Ishikawa (cell line): Measurements from ENCODE around the gene SH3BP4.

Experiments
- CEBPB ChIP-seq: IDR thresholded peaks from 2 replicates; pipeline ENCODE4 v1.6.1; 2012
- CREB1 ChIP-seq: IDR thresholded peaks from 2 replicates; pipeline ENCODE4 v1.6.1; 2012; ENCODE audit warnings: low read depth
- EGR1 ChIP-seq: IDR thresholded peaks from 2 replicates; pipeline ENCODE4 v1.6.1; 2012
- EP300 ChIP-seq: IDR thresholded peaks from 2 replicates; pipeline ENCODE4 v1.6.1; 2012; ENCODE audit warnings: borderline replicate concordance
- FOXM1 ChIP-seq: IDR thresholded peaks from 2 replicates; pipeline ENCODE4 v1.6.1; 2012; ENCODE audit warnings: low read depth, borderline replicate concordance
- MAX ChIP-seq: IDR thresholded peaks from 2 replicates; pipeline ENCODE4 v1.6.1; 2012
- NFIC ChIP-seq: IDR thresholded peaks from 2 replicates; pipeline ENCODE4 v1.6.1; 2012
- RAD21 ChIP-seq: IDR thresholded peaks from 2 replicates; pipeline ENCODE4 v1.6.1; 2012; ENCODE audit warnings: low read depth
- REST ChIP-seq: IDR thresholded peaks from 2 replicates; pipeline ENCODE4 v1.6.1; 2012; ENCODE audit warnings: low read depth, mild to moderate bottlenecking
- TAF1 ChIP-seq: IDR thresholded peaks from 2 replicates; pipeline ENCODE4 v1.6.1; 2012; ENCODE audit warnings: low read depth, mild to moderate bottlenecking
- TCF12 ChIP-seq: IDR thresholded peaks from 2 replicates; pipeline ENCODE4 v1.6.1; 2012; ENCODE audit warnings: low read depth
- TEAD4 ChIP-seq: IDR thresholded peaks from 2 replicates; pipeline ENCODE4 v1.6.1; 2012
- USF1 ChIP-seq: IDR thresholded peaks from 2 replicates; pipeline ENCODE4 v1.6.1; 2012
- YY1 ChIP-seq: IDR thresholded peaks from 2 replicates; pipeline ENCODE4 v1.6.1; 2012; ENCODE audit warnings: low read depth
- ZBTB7A ChIP-seq: IDR thresholded peaks from 2 replicates; pipeline ENCODE4 v1.6.1; 2012; ENCODE audit warnings: low read depth

The SH3BP4 gene

GRCh38 chr2:235061656-235062055 lies 109.8 kb downstream of the SH3BP4 start:
- TF ChIP-seq YY1 (no peak), CREB1 (no peak), ZBTB7A (no peak), CEBPB (no peak), TCF12 (no peak), NFIC (no peak), REST (no peak), RAD21 (no peak), TAF1 (no peak), EGR1 (no peak), EP300 (no peak), MAX (no peak), TEAD4 (no peak), USF1 (no peak), FOXM1 (no peak)

GRCh38 chr2:235063471-235063961 lies 111.7 kb downstream of the SH3BP4 start:
- TF ChIP-seq EGR1 (no peak), TCF12 (no peak), USF1 (no peak), CEBPB (no peak), EP300 (no peak), RAD21 (no peak), REST (no peak)

- 0 out of 2 replicates have a peak, but pooled peaks have one; percentile 23 for TF ChIP-seq REST
- no peak for TF ChIP-seq MAX
- no peak for TF ChIP-seq TCF12
These were observed 113.2 kb downstream of the SH3BP4 start for GRCh38 chr2:235064976-235065375.

GRCh38 chr2:235066490-235066889 lies 114.7 kb downstream of the SH3BP4 start:
- no peak for TF ChIP-seq CEBPB

- peak; percentile 53; the same call in 1 of the 2 replicates for TF ChIP-seq USF1
- no peak for TF ChIP-seq ZBTB7A
These were observed 115.1 kb downstream of the SH3BP4 start for GRCh38 chr2:235066895-235067294.
